ENCODE measurements around the gene RAB10. TPM values are rescaled to one million over a fixed set of nuclear protein-coding genes. Genes with fewer than 3 reads are reported as not detected.
A peak's percentile ranks its signal among the peaks of the same experiment; 100 is the strongest.

Gene RAB10
- total and polyA plus RNA-seq, 9 of the 15 experiments (the other 6 are each of a cell fraction or from before 2014, with no cell fraction given) = 25.1 to 214 (median 157) TPM

DNA sequence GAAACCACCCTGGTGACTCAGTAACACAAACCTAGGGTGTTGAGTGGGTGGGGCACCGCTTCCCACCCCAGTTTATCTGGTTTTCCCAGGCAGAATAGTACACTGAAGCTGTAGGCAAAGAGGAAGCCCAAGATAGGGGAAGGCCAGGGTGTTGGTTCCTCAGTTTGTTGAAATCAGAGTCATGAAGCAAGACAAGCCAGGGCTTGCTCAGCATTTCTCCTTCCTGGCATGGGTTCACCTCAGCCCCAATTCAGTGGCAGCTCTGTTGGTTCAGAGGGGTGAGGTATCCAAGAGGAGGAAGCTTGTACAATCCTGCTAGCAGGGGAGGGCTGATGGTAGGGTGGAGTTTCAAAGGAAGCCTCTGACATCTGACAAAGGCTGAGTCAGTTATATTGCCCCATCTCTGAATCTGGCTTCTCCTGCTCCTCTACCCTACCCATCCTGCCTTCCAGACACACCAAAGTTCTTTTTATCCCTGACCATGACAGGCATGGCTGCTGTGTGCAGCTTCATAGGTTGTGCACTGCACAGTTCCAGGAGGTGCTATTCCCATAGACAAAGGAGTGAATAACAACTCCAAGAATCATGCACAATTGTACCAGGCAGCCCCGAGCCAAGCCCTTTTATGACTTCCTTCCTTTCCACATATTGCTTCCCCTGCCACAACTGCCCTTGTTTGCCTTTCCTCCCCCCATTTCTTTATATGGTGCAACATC is 24.9 kb upstream of the RAB10 start:
- WGBS (ENCODE audit: insufficient coverage, low coverage, missing lambda C conversion rate) = 44% methylated on average over 2 of the region's 2 CpGs
- intact Hi-C loops (cut with micrococcal nuclease) = no loop called here
- DNase-seq (ENCODE audit: extremely low read depth in 1 of 4, low spot score in 3 of 4) (peak in 1 of 4 experiments; percentile 32), FAIRE-seq (no peak), ATAC-seq (peak; percentile 19)
- no peak overlapping the region for H2AFZ ChIP-seq (ENCODE audit: low read depth, low read length)
- peaks cover 9 to 21% of the 10 kb centered on the region in 2 experiments; a peak in 4 of 5 replicates for H3K4me1 ChIP-seq (replicated peaks in 1 of 2; ENCODE audit: control insufficient read depth in 2 of 2, insufficient read depth in 2 of 2, low read length in 2 of 2)
- in situ Hi-C loops (cut with MboI) = no loop called here
- H3K27ac ChIP-seq (ENCODE audit: extremely low read depth, low read depth, low read length) = no peak overlapping the region
- POLR2A ChIA-PET = no interaction called here
- H3K9me3 ChIP-seq (replicated peaks; ENCODE audit: control insufficient read depth, insufficient read depth, low read depth, low read length) = no peaks in the 10 kb centered on the region
- no peaks in the 10 kb centered on the region for H3K79me2 ChIP-seq (ENCODE audit: control insufficient read depth, insufficient read depth, low read length)
- no peaks in the 10 kb centered on the region; the same call in 2 of the 3 replicates for H3K36me3 ChIP-seq (ENCODE audit: control insufficient read depth, insufficient read depth, low read length)
- no peaks in the 10 kb centered on the region for H4K20me1 ChIP-seq (replicated peaks; ENCODE audit: control insufficient read depth, insufficient read depth, low read length)
- H3K9ac ChIP-seq (ENCODE audit: insufficient read depth in 1 of 2, low read depth in 2 of 2, low read length in 2 of 2) = peak overlapping the region in 1 of 2 experiments; percentile 48; a peak in 1 of 4 replicates
- H3K27me3 ChIP-seq (ENCODE audit: control insufficient read depth in 2 of 2, insufficient read depth in 2 of 2, low read length in 2 of 2) = no peaks in the 10 kb centered on the region
- H3K9me1 ChIP-seq (ENCODE audit: control insufficient read depth, insufficient read depth, low read length) = no peaks in the 10 kb centered on the region
- BruUV-seq (replicated peaks) = no TSS peak
- H3K4me2 ChIP-seq (ENCODE audit: insufficient read depth, low read length) = no peak overlapping the region
- CTCF ChIA-PET (ENCODE audit: low intra/inter-chr PET ratio) = no interaction called here
- no peak overlapping the region for H3K4me3 ChIP-seq
- no peak for TF ChIP-seq RNF2 (IDR thresholded peaks at IDR 0.05)
- TF ChIP-seq SOX6 (IDR thresholded peaks at IDR 0.05) = no peak
- TF ChIP-seq TRIM28 (IDR thresholded peaks at IDR 0.05) = no peak
- no peak for TF ChIP-seq NR2F6 (CRISPR knock-in tag; IDR thresholded peaks at IDR 0.05)
- TF ChIP-seq, protein P1, sequence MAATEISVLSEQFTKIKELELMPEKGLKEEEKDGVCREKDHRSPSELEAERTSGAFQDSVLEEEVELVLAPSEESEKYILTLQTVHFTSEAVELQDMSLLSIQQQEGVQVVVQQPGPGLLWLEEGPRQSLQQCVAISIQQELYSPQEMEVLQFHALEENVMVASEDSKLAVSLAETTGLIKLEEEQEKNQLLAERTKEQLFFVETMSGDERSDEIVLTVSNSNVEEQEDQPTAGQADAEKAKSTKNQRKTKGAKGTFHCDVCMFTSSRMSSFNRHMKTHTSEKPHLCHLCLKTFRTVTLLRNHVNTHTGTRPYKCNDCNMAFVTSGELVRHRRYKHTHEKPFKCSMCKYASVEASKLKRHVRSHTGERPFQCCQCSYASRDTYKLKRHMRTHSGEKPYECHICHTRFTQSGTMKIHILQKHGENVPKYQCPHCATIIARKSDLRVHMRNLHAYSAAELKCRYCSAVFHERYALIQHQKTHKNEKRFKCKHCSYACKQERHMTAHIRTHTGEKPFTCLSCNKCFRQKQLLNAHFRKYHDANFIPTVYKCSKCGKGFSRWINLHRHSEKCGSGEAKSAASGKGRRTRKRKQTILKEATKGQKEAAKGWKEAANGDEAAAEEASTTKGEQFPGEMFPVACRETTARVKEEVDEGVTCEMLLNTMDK (IDR thresholded peaks at IDR 0.05; ENCODE audit: borderline replicate concordance, insufficient read depth, low read depth, low read length, poor library complexity, severe bottlenecking) = no peak
- TF ChIP-seq, protein P2, sequence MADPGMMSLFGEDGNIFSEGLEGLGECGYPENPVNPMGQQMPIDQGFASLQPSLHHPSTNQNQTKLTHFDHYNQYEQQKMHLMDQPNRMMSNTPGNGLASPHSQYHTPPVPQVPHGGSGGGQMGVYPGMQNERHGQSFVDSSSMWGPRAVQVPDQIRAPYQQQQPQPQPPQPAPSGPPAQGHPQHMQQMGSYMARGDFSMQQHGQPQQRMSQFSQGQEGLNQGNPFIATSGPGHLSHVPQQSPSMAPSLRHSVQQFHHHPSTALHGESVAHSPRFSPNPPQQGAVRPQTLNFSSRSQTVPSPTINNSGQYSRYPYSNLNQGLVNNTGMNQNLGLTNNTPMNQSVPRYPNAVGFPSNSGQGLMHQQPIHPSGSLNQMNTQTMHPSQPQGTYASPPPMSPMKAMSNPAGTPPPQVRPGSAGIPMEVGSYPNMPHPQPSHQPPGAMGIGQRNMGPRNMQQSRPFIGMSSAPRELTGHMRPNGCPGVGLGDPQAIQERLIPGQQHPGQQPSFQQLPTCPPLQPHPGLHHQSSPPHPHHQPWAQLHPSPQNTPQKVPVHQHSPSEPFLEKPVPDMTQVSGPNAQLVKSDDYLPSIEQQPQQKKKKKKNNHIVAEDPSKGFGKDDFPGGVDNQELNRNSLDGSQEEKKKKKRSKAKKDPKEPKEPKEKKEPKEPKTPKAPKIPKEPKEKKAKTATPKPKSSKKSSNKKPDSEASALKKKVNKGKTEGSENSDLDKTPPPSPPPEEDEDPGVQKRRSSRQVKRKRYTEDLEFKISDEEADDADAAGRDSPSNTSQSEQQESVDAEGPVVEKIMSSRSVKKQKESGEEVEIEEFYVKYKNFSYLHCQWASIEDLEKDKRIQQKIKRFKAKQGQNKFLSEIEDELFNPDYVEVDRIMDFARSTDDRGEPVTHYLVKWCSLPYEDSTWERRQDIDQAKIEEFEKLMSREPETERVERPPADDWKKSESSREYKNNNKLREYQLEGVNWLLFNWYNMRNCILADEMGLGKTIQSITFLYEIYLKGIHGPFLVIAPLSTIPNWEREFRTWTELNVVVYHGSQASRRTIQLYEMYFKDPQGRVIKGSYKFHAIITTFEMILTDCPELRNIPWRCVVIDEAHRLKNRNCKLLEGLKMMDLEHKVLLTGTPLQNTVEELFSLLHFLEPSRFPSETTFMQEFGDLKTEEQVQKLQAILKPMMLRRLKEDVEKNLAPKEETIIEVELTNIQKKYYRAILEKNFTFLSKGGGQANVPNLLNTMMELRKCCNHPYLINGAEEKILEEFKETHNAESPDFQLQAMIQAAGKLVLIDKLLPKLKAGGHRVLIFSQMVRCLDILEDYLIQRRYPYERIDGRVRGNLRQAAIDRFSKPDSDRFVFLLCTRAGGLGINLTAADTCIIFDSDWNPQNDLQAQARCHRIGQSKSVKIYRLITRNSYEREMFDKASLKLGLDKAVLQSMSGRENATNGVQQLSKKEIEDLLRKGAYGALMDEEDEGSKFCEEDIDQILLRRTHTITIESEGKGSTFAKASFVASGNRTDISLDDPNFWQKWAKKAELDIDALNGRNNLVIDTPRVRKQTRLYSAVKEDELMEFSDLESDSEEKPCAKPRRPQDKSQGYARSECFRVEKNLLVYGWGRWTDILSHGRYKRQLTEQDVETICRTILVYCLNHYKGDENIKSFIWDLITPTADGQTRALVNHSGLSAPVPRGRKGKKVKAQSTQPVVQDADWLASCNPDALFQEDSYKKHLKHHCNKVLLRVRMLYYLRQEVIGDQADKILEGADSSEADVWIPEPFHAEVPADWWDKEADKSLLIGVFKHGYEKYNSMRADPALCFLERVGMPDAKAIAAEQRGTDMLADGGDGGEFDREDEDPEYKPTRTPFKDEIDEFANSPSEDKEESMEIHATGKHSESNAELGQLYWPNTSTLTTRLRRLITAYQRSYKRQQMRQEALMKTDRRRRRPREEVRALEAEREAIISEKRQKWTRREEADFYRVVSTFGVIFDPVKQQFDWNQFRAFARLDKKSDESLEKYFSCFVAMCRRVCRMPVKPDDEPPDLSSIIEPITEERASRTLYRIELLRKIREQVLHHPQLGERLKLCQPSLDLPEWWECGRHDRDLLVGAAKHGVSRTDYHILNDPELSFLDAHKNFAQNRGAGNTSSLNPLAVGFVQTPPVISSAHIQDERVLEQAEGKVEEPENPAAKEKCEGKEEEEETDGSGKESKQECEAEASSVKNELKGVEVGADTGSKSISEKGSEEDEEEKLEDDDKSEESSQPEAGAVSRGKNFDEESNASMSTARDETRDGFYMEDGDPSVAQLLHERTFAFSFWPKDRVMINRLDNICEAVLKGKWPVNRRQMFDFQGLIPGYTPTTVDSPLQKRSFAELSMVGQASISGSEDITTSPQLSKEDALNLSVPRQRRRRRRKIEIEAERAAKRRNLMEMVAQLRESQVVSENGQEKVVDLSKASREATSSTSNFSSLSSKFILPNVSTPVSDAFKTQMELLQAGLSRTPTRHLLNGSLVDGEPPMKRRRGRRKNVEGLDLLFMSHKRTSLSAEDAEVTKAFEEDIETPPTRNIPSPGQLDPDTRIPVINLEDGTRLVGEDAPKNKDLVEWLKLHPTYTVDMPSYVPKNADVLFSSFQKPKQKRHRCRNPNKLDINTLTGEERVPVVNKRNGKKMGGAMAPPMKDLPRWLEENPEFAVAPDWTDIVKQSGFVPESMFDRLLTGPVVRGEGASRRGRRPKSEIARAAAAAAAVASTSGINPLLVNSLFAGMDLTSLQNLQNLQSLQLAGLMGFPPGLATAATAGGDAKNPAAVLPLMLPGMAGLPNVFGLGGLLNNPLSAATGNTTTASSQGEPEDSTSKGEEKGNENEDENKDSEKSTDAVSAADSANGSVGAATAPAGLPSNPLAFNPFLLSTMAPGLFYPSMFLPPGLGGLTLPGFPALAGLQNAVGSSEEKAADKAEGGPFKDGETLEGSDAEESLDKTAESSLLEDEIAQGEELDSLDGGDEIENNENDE (IDR thresholded peaks at IDR 0.05; ENCODE audit: low read depth, low read length) = no peak
- TF ChIP-seq, protein P3, sequence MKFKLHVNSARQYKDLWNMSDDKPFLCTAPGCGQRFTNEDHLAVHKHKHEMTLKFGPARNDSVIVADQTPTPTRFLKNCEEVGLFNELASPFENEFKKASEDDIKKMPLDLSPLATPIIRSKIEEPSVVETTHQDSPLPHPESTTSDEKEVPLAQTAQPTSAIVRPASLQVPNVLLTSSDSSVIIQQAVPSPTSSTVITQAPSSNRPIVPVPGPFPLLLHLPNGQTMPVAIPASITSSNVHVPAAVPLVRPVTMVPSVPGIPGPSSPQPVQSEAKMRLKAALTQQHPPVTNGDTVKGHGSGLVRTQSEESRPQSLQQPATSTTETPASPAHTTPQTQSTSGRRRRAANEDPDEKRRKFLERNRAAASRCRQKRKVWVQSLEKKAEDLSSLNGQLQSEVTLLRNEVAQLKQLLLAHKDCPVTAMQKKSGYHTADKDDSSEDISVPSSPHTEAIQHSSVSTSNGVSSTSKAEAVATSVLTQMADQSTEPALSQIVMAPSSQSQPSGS (CRISPR knock-in tag; IDR thresholded peaks at IDR 0.05) = no peak
